HepG2 (cell line): ENCODE measurements around the gene SLC50A1.

Experiments
- CTCF ChIP-seq: sonication (generic); formaldehyde crosslinking; IDR thresholded peaks from 2 replicates; pipeline ENCODE4 v1.5.0; 2020; ENCODE audit warnings: mild to moderate bottlenecking, missing genetic modification reagents, moderate library complexity
- GATA4 ChIP-seq: sonication (generic); IDR thresholded peaks from 2 replicates; pipeline ENCODE4 v1.6.1; 2016; ENCODE audit warnings: antibody characterized with exemption, low read depth, borderline replicate concordance
- HDAC6 ChIP-seq: fragments of 200-600 bp; sonication (generic); IDR thresholded peaks from 2 replicates; pipeline ENCODE4 v1.7.0; 2017; ENCODE audit warnings: mild to moderate bottlenecking, antibody characterized with exemption, low read length, low read depth
- SMARCE1 ChIP-seq: fragments of 450-650 bp; IDR thresholded peaks from 2 replicates; pipeline ENCODE4 v1.6.1; 2017; ENCODE audit warnings: borderline replicate concordance
- STAT6 ChIP-seq: sonication (generic); formaldehyde crosslinking; IDR thresholded peaks from 2 replicates; pipeline ENCODE4 v1.4.0; 2020; ENCODE audit warnings: missing genetic modification reagents, mild to moderate bottlenecking, borderline replicate concordance

GRCh38 chr1:155103325-155103724, 32.3 kb upstream of the SLC50A1 start:
- no peak for TF ChIP-seq STAT6 (CRISPR knock-in tag)
- no peak for TF ChIP-seq HDAC6
- TF ChIP-seq SMARCE1: no peak
- TF ChIP-seq GATA4: no peak
- no peak for TF ChIP-seq CTCF (CRISPR knock-in tag)
